Astrocyte (in vitro differentiated cells and primary cell): ENCODE data around the gene TMEM238L. TPM values are rescaled to one million over a fixed set of nuclear protein-coding genes. Genes with fewer than 3 reads are reported as not detected.

Experiments
- DNase-seq: peaks from one replicate; pipeline ENCODE4 v3.0.0-alpha.2; 2010; ENCODE audit warnings: low read depth
- FAIRE-seq: peaks from 2 replicates; lab custom pipeline; 2011; peaks lifted over from hg19 to GRCh38; lab: Jason Lieb, UNC
- H2AFZ ChIP-seq: 2 replicates; pipeline ENCODE4 v1.6.0; 2012; ENCODE audit warnings: low read depth, low read length, inconsistent platforms
- H3K27ac ChIP-seq: 2 replicates; pipeline ENCODE4 v1.5.1; 2011; ENCODE audit warnings: low read depth, low read length, inconsistent platforms
- H3K27me3 ChIP-seq: 2 replicates; pipeline ENCODE4 v1.6.0; 2011; ENCODE audit warnings: low read length, inconsistent platforms; ENCODE audit not compliant: insufficient read depth
- H3K36me3 ChIP-seq: 2 replicates; pipeline ENCODE4 v1.5.1; 2011; ENCODE audit warnings: low read length, inconsistent platforms; ENCODE audit not compliant: insufficient read depth
- H3K4me1 ChIP-seq: 2 replicates; pipeline ENCODE4 v1.5.1; 2011; ENCODE audit warnings: low read length, inconsistent platforms; ENCODE audit not compliant: insufficient read depth
- H3K4me2 ChIP-seq: 2 replicates; pipeline ENCODE4 v1.6.0; 2012; ENCODE audit warnings: low read length, inconsistent platforms
- H3K4me3 ChIP-seq: 2 replicates; pipeline ENCODE4 v1.5.1; 2011; ENCODE audit warnings: low read depth, mild to moderate bottlenecking, low read length, inconsistent platforms; ENCODE audit not compliant: insufficient read depth
- H3K79me2 ChIP-seq: 2 replicates; pipeline ENCODE4 v1.6.0; 2012; ENCODE audit warnings: mild to moderate bottlenecking, low read length, inconsistent platforms; ENCODE audit not compliant: insufficient read depth
- H3K9ac ChIP-seq: 2 replicates; pipeline ENCODE4 v1.6.0; 2012; ENCODE audit warnings: mild to moderate bottlenecking, low read length, inconsistent platforms
- H3K9me3 ChIP-seq: 2 replicates; pipeline ENCODE4 v1.5.1; 2012; ENCODE audit warnings: low read depth, mild to moderate bottlenecking, low read length, inconsistent platforms; ENCODE audit not compliant: insufficient read depth
- H4K20me1 ChIP-seq: 2 replicates; pipeline ENCODE4 v1.6.0; 2012; ENCODE audit warnings: low read length, inconsistent platforms; ENCODE audit not compliant: insufficient read depth
- H3K27ac Mint-ChIP-seq: one replicate; pipeline ENCODE4 v1.8.0; 2021; ENCODE audit warnings: mild to moderate bottlenecking, mixed read lengths; ENCODE audit not compliant: unreplicated experiment
- H3K27me3 Mint-ChIP-seq: one replicate; pipeline ENCODE4 v1.8.0; 2021; ENCODE audit warnings: low read depth, mixed read lengths; ENCODE audit not compliant: unreplicated experiment
- H3K36me3 Mint-ChIP-seq: one replicate; pipeline ENCODE4 v1.8.0; 2021; ENCODE audit warnings: low read depth, mixed read lengths; ENCODE audit not compliant: unreplicated experiment
- H3K4me1 Mint-ChIP-seq: one replicate; pipeline ENCODE4 v1.8.0; 2021; ENCODE audit warnings: low read depth, mixed read lengths; ENCODE audit not compliant: unreplicated experiment
- H3K4me3 Mint-ChIP-seq: one replicate; pipeline ENCODE4 v1.8.0; 2021; ENCODE audit warnings: mild to moderate bottlenecking, moderate library complexity, mixed read lengths; ENCODE audit not compliant: unreplicated experiment
- H3K9me3 Mint-ChIP-seq: one replicate; pipeline ENCODE4 v1.8.0; 2021; ENCODE audit warnings: mild to moderate bottlenecking, mixed read lengths; ENCODE audit not compliant: unreplicated experiment
- CTCF ChIP-seq: IDR thresholded peaks from 2 replicates; pipeline ENCODE4 v1.5.1; 2011; ENCODE audit warnings: low read depth, mild to moderate bottlenecking, inconsistent platforms, low read length, moderate library complexity; ENCODE audit not compliant: insufficient read depth
- EZH2 ChIP-seq: IDR thresholded peaks from 2 replicates; pipeline ENCODE4 v1.6.1; 2012; ENCODE audit warnings: mild to moderate bottlenecking, low read length, inconsistent platforms; ENCODE audit not compliant: insufficient read depth
- total RNA-seq: library from RNA; stranded (reverse); gene quantifications from 2 replicates; pipeline ENCODE4 v1.2.1, GENCODE V29; 2021

Gene TMEM238L
- total RNA-seq, 1 donor from 2014 or later, result not detected

DNA sequence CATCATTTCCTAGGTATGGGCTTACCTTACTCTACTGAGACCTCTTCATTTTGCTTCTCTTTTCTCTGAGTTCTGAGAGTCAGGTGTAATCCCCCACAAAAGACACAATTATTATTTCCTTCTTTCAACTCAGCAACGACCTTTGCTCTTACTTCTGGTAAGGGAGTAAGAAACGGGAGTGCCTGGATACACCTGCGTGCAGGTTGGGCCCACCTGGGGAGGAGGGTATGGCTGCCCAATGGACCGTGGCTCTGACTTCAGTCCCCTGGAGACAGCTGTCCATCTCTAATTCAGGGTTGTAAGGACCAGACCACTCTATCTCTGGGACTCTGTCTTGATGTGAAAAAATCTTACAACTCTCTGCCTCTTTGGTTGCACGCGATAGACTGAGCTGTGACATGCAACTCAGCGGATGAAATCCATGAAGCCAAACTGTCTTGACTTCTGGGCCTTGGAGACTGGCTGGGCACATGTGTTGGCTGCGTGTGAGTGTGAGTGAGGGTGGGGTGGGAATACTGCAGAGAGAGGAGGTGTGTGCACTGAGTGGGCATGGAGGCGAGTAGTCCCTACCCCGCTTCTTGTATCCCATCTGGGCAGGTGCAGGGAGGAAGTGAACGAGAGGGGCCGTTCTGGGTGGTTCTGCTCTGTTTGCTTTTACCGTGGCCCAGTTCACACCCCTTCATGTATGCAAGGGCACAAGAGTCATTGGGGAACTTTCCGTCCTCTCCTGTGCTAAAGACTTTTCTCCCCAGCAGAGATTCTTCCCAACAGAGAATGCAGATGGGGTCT lies 1.2 kb downstream of the TMEM238L start:
- H3K9me3 Mint-ChIP-seq, result no peaks in the 10 kb centered on the region
- H3K36me3 Mint-ChIP-seq, result peaks cover 2% of the 10 kb centered on the region

GRCh38 chr17:10799407-10799806 lies 4.5 kb downstream of the TMEM238L start:
- Mint-ChIP-seq H3K4me1 (no peaks in the 10 kb centered on the region), H3K9me3 (no peaks in the 10 kb centered on the region), H3K36me3 (peaks cover 2% of the 10 kb centered on the region), H3K4me3 (no peak overlapping the region), H3K27ac (no peak overlapping the region), H3K27me3 (peaks cover 16% of the 10 kb centered on the region)
- FAIRE-seq (no peak), DNase-seq (no peak)
- Histone ChIP-seq H3K4me3 (no peak overlapping the region), H3K79me2 (no peaks in the 10 kb centered on the region), H3K4me2 (no peak overlapping the region), H3K36me3 (no peaks in the 10 kb centered on the region), H3K9ac (no peak overlapping the region), H3K27ac (no peak overlapping the region), H3K4me1 (no peaks in the 10 kb centered on the region), H3K27me3 (no peaks in the 10 kb centered on the region), H3K9me3 (no peaks in the 10 kb centered on the region), H2AFZ (no peak overlapping the region), H4K20me1 (no peaks in the 10 kb centered on the region)
- TF ChIP-seq CTCF (no peak), EZH2 (no peak)

More for the DNA sequence above, 1.2 kb downstream of the TMEM238L start:
- no peaks in the 10 kb centered on the region for H3K79me2 ChIP-seq
- H3K36me3 ChIP-seq, result no peaks in the 10 kb centered on the region
- FAIRE-seq (no peak), DNase-seq (no peak)
- no peaks in the 10 kb centered on the region for H3K27me3 ChIP-seq
- TF ChIP-seq CTCF (no peak), EZH2 (no peak)
- H4K20me1 ChIP-seq, result no peaks in the 10 kb centered on the region
- H3K4me2 ChIP-seq, result no peak overlapping the region
- no peak overlapping the region for H3K27ac Mint-ChIP-seq
- no peak overlapping the region for H3K9ac ChIP-seq
- no peak overlapping the region for H2AFZ ChIP-seq
- H3K27me3 Mint-ChIP-seq, result peaks cover 14% of the 10 kb centered on the region
- no peak overlapping the region for H3K27ac ChIP-seq
- no peak overlapping the region for H3K4me3 Mint-ChIP-seq
- no peaks in the 10 kb centered on the region for H3K9me3 ChIP-seq
- no peaks in the 10 kb centered on the region for H3K4me1 Mint-ChIP-seq
- H3K4me3 ChIP-seq, result no peak overlapping the region
- no peaks in the 10 kb centered on the region for H3K4me1 ChIP-seq

- H4K20me1 ChIP-seq, result no peaks in the 10 kb centered on the region
- no peak overlapping the region for H3K4me3 Mint-ChIP-seq
- DNase-seq (no peak), FAIRE-seq (no peak)
- H3K4me2 ChIP-seq, result no peak overlapping the region
- TF ChIP-seq EZH2 (no peak), CTCF (no peak)
- peaks cover 2% of the 10 kb centered on the region for H3K36me3 Mint-ChIP-seq
- no peaks in the 10 kb centered on the region for H3K9me3 Mint-ChIP-seq
- H3K27ac ChIP-seq, result no peak overlapping the region
- no peaks in the 10 kb centered on the region for H3K79me2 ChIP-seq
- H3K9me3 ChIP-seq, result no peaks in the 10 kb centered on the region
- H3K36me3 ChIP-seq, result no peaks in the 10 kb centered on the region
- no peaks in the 10 kb centered on the region for H3K4me1 Mint-ChIP-seq
- no peak overlapping the region for H2AFZ ChIP-seq
- no peak overlapping the region for H3K27ac Mint-ChIP-seq
- H3K4me1 ChIP-seq, result no peaks in the 10 kb centered on the region
- H3K27me3 Mint-ChIP-seq, result peaks cover 11% of the 10 kb centered on the region
- H3K4me3 ChIP-seq, result no peak overlapping the region
- no peaks in the 10 kb centered on the region for H3K27me3 ChIP-seq
- no peak overlapping the region for H3K9ac ChIP-seq
These were observed 5.0 kb downstream of the TMEM238L start for GRCh38 chr17:10798910-10799309.
